ENCODE results near the gene PIP5K1C. TPM values are rescaled to one million over a fixed set of nuclear protein-coding genes. Genes with fewer than 3 reads are reported as not detected.

Gene PIP5K1C
- total RNA-seq, 1 donor from 2014 or later, result 75.7 TPM

GRCh38 chr19:3661284-3662238, 38.7 kb downstream of the PIP5K1C start:
- Mint-ChIP-seq H3K27me3 (ENCODE audit: unreplicated experiment) (no peaks in the 10 kb centered on the region), H3K27ac (ENCODE audit: unreplicated experiment) (no peak overlapping the region), H3K4me3 (ENCODE audit: unreplicated experiment) (no peak overlapping the region), H3K4me1 (ENCODE audit: unreplicated experiment) (peaks cover 3% of the 10 kb centered on the region), H3K9me3 (ENCODE audit: unreplicated experiment) (no peaks in the 10 kb centered on the region), H3K36me3 (ENCODE audit: unreplicated experiment) (peaks cover 24% of the 10 kb centered on the region)
- TF ChIP-seq CTCF (IDR thresholded peaks at IDR 0.05), result no peak
- DNase-seq (ENCODE audit: extremely low spot score, unreplicated experiment), result no peak

- H3K36me3 Mint-ChIP-seq (ENCODE audit: unreplicated experiment), result peaks cover 27% of the 10 kb centered on the region
- TF ChIP-seq CTCF (IDR thresholded peaks at IDR 0.05), result no peak
Measured at GRCh38 chr19:3660493-3661219, 39.6 kb downstream of the PIP5K1C start.

GRCh38 chr19:3659746-3660112, 40.5 kb downstream of the PIP5K1C start:
- Mint-ChIP-seq H3K4me1 (ENCODE audit: unreplicated experiment) (peaks cover 7% of the 10 kb centered on the region), H3K9me3 (ENCODE audit: unreplicated experiment) (no peaks in the 10 kb centered on the region), H3K27me3 (ENCODE audit: unreplicated experiment) (no peaks in the 10 kb centered on the region), H3K27ac (ENCODE audit: unreplicated experiment) (no peak overlapping the region), H3K36me3 (ENCODE audit: unreplicated experiment) (peaks cover 27% of the 10 kb centered on the region), H3K4me3 (ENCODE audit: unreplicated experiment) (no peak overlapping the region)
- no peak for DNase-seq (ENCODE audit: extremely low spot score, unreplicated experiment)
- TF ChIP-seq CTCF (IDR thresholded peaks at IDR 0.05), result no peak

More at GRCh38 chr19:3660493-3661219, 39.6 kb downstream of the PIP5K1C start:
- Mint-ChIP-seq H3K4me3 (ENCODE audit: unreplicated experiment) (no peak overlapping the region), H3K4me1 (ENCODE audit: unreplicated experiment) (peaks cover 2% of the 10 kb centered on the region), H3K9me3 (ENCODE audit: unreplicated experiment) (no peaks in the 10 kb centered on the region), H3K27ac (ENCODE audit: unreplicated experiment) (no peak overlapping the region), H3K27me3 (ENCODE audit: unreplicated experiment) (no peaks in the 10 kb centered on the region)
- no peak for DNase-seq (ENCODE audit: extremely low spot score, unreplicated experiment)

GRCh38 chr19:3658870-3659745, 41.2 kb downstream of the PIP5K1C start:
- no peaks in the 10 kb centered on the region for H3K27me3 Mint-ChIP-seq (ENCODE audit: unreplicated experiment)
- H3K27ac Mint-ChIP-seq (ENCODE audit: unreplicated experiment), result no peak overlapping the region
- H3K4me3 Mint-ChIP-seq (ENCODE audit: unreplicated experiment), result no peak overlapping the region
- DNase-seq (ENCODE audit: extremely low spot score, unreplicated experiment), result no peak
- peaks cover 27% of the 10 kb centered on the region for H3K36me3 Mint-ChIP-seq (ENCODE audit: unreplicated experiment)
- peaks cover 7% of the 10 kb centered on the region for H3K4me1 Mint-ChIP-seq (ENCODE audit: unreplicated experiment)
- no peaks in the 10 kb centered on the region for H3K9me3 Mint-ChIP-seq (ENCODE audit: unreplicated experiment)
- TF ChIP-seq CTCF (IDR thresholded peaks at IDR 0.05), result no peak
